WTC11 (cell line): ENCODE results near the gene ZFP36L2. TPM values are rescaled to one million over a fixed set of nuclear protein-coding genes. Genes with fewer than 3 reads are reported as not detected.

ENCODE experiments used
- ATAC-seq: fragments of 200-7000 bp; cut with Tn5 transposase; 2 replicates; pipeline ENCODE4 v1.10.0; 2021; ENCODE audit warnings: mild to moderate bottlenecking, moderate library complexity
- CTCF ChIA-PET: fragments of 300-600 bp; sonication (Branson Sonifier 250); formaldehyde crosslinking; loops from one replicate; lab custom pipeline; 2021; ENCODE audit warnings: antibody characterized with exemption; lab: Charles Lee
- POLR2A ChIA-PET: fragments of 350-600 bp; sonication (Branson Sonifier 250); formaldehyde crosslinking; loops from one replicate; lab custom pipeline; 2021; ENCODE audit warnings: antibody characterized with exemption; lab: Charles Lee
- DNase-seq: peaks from one replicate; pipeline ENCODE4 v3.0.0; 2021; ENCODE audit warnings: low spot score
- H3K27ac Mint-ChIP-seq: 2 replicates; pipeline ENCODE4 v1.8.0; 2021; ENCODE audit warnings: mixed read lengths
- H3K27me3 Mint-ChIP-seq: 2 replicates; pipeline ENCODE4 v1.8.0; 2021; ENCODE audit warnings: low read depth, mild to moderate bottlenecking, moderate library complexity, mixed read lengths
- H3K36me3 Mint-ChIP-seq: 2 replicates; pipeline ENCODE4 v1.8.0; 2021; ENCODE audit warnings: mixed read lengths
- H3K4me1 Mint-ChIP-seq: 2 replicates; pipeline ENCODE4 v1.8.0; 2022; ENCODE audit warnings: mixed read lengths
- H3K4me3 Mint-ChIP-seq: 2 replicates; pipeline ENCODE4 v1.8.0; 2021; ENCODE audit warnings: mild to moderate bottlenecking, moderate library complexity, mixed read lengths
- H3K9me3 Mint-ChIP-seq: 2 replicates; pipeline ENCODE4 v1.8.0; 2021; ENCODE audit warnings: mixed read lengths
- ATF6 ChIP-seq: sonication (generic); formaldehyde crosslinking; IDR thresholded peaks from 2 replicates; pipeline ENCODE4 v1.8.1; 2023; ENCODE audit warnings: mild to moderate bottlenecking, missing genetic modification reagents
- ELF4 ChIP-seq: sonication (generic); formaldehyde crosslinking; IDR thresholded peaks from 2 replicates; pipeline ENCODE4 v1.8.1; 2022; ENCODE audit warnings: low read depth, mild to moderate bottlenecking, moderate library complexity, missing genetic modification reagents
- ESRRA ChIP-seq: sonication (generic); formaldehyde crosslinking; IDR thresholded peaks from 2 replicates; pipeline ENCODE4 v1.8.1; 2022; ENCODE audit warnings: mild to moderate bottlenecking, missing genetic modification reagents, borderline replicate concordance
- GTF2I ChIP-seq: fragments of 250-450 bp; sonication (Bioruptor Pico); conservative IDR thresholded peaks from 2 replicates; pipeline ENCODE4 v1.4.0; 2021; ENCODE audit warnings: mild to moderate bottlenecking
- HMGA2 ChIP-seq: fragments of 250-450 bp; sonication (Bioruptor Pico); IDR thresholded peaks from 2 replicates; pipeline ENCODE4 v1.4.0; 2021; ENCODE audit warnings: mild to moderate bottlenecking, moderate library complexity
- NFATC4 ChIP-seq: fragments of 250-450 bp; sonication (Bioruptor Pico); IDR thresholded peaks from 2 replicates; pipeline ENCODE4 v1.9.0; 2021; ENCODE audit warnings: mild to moderate bottlenecking
- NR2C2 ChIP-seq: sonication (generic); formaldehyde crosslinking; IDR thresholded peaks from 2 replicates; pipeline ENCODE4 v1.8.0; 2022; ENCODE audit warnings: mild to moderate bottlenecking, missing genetic modification reagents
- PRDM15 ChIP-seq: sonication (generic); formaldehyde crosslinking; IDR thresholded peaks from 2 replicates; pipeline ENCODE4 v1.8.0; 2022; ENCODE audit warnings: missing genetic modification reagents
- SMAD3 ChIP-seq: sonication (generic); formaldehyde crosslinking; IDR thresholded peaks from 2 replicates; pipeline ENCODE4 v1.8.0; 2022; ENCODE audit warnings: missing genetic modification reagents, mild to moderate bottlenecking, borderline replicate concordance
- SMAD4 ChIP-seq: sonication (generic); formaldehyde crosslinking; IDR thresholded peaks from 2 replicates; pipeline ENCODE4 v1.8.0; 2022; ENCODE audit warnings: mild to moderate bottlenecking, missing genetic modification reagents
- SOX15 ChIP-seq: fragments of 250-450 bp; sonication (Bioruptor Pico); IDR thresholded peaks from 2 replicates; pipeline ENCODE4 v1.9.0; 2021; ENCODE audit warnings: mild to moderate bottlenecking
- ZNF232 ChIP-seq: sonication (generic); formaldehyde crosslinking; IDR thresholded peaks from 2 replicates; pipeline ENCODE4 v1.8.0; 2022; ENCODE audit warnings: mild to moderate bottlenecking, missing genetic modification reagents
- ZNF263 ChIP-seq: sonication (generic); formaldehyde crosslinking; IDR thresholded peaks from 2 replicates; pipeline ENCODE4 v1.8.1; 2022; ENCODE audit warnings: low read depth, mild to moderate bottlenecking, moderate library complexity, missing genetic modification reagents
- total RNA-seq: library from RNA; stranded (reverse); gene quantifications from 3 replicates; pipeline ENCODE4 v1.2.3, GENCODE V29; 2021
- TF ChIP-seq, protein P1 (sequence below): sonication (generic); formaldehyde crosslinking; IDR thresholded peaks from 2 replicates; pipeline ENCODE4 v1.8.0; 2023; ENCODE audit warnings: missing genetic modification reagents
- TF ChIP-seq, protein P2 (sequence below): sonication (generic); formaldehyde crosslinking; IDR thresholded peaks from 2 replicates; pipeline ENCODE4 v1.8.1; 2023; ENCODE audit warnings: mild to moderate bottlenecking, missing genetic modification reagents
- TF ChIP-seq, protein P3 (sequence below): fragments of 250-450 bp; sonication (Bioruptor Pico); IDR thresholded peaks from 2 replicates; pipeline ENCODE4 v1.9.0; 2021; ENCODE audit warnings: moderate library complexity, mild to moderate bottlenecking, inconsistent platforms, borderline replicate concordance
- TF ChIP-seq, protein P4 (sequence below): sonication (generic); formaldehyde crosslinking; IDR thresholded peaks from 2 replicates; pipeline ENCODE4 v1.8.0; 2022; ENCODE audit warnings: mild to moderate bottlenecking, missing genetic modification reagents

The ZFP36L2 gene
- total RNA-seq, 1 experiment from 2014 or later: 50.4 TPM

- CTCF ChIA-PET: no interaction called here
- POLR2A ChIA-PET: no interaction called here
Observed at GRCh38 chr2:43248621-43249020, 22.2 kb upstream of the ZFP36L2 start.

GRCh38 chr2:43246641-43247040 is 20.2 kb upstream of the ZFP36L2 start:
- peaks cover 11% of the 10 kb centered on the region for H3K4me1 Mint-ChIP-seq
- TF ChIP-seq GTF2I (no peak), ZNF263 (CRISPR knock-in tag) (no peak), ATF6 (no peak), NR2C2 (no peak), SMAD3 (CRISPR knock-in tag) (no peak), ESRRA (CRISPR knock-in tag) (no peak), ELF4 (CRISPR knock-in tag) (no peak), SOX15 (CRISPR knock-in tag) (no peak), ZNF232 (CRISPR knock-in tag) (no peak), NFATC4 (CRISPR knock-in tag) (no peak), PRDM15 (no peak), SMAD4 (CRISPR knock-in tag) (no peak)
- TF ChIP-seq, protein P1, sequence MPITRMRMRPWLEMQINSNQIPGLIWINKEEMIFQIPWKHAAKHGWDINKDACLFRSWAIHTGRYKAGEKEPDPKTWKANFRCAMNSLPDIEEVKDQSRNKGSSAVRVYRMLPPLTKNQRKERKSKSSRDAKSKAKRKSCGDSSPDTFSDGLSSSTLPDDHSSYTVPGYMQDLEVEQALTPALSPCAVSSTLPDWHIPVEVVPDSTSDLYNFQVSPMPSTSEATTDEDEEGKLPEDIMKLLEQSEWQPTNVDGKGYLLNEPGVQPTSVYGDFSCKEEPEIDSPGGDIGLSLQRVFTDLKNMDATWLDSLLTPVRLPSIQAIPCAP (CRISPR knock-in tag): no peak
- TF ChIP-seq, protein P2, sequence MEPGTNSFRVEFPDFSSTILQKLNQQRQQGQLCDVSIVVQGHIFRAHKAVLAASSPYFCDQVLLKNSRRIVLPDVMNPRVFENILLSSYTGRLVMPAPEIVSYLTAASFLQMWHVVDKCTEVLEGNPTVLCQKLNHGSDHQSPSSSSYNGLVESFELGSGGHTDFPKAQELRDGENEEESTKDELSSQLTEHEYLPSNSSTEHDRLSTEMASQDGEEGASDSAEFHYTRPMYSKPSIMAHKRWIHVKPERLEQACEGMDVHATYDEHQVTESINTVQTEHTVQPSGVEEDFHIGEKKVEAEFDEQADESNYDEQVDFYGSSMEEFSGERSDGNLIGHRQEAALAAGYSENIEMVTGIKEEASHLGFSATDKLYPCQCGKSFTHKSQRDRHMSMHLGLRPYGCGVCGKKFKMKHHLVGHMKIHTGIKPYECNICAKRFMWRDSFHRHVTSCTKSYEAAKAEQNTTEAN (CRISPR knock-in tag): no peak
- no peaks in the 10 kb centered on the region for H3K36me3 Mint-ChIP-seq
- CTCF ChIA-PET: interaction anchor here (1.1 kb wide), 1 partner anchor 39 kb away, joined by 3 read pairs; no protein-coding TSS in a partner anchor
- H3K9me3 Mint-ChIP-seq: no peaks in the 10 kb centered on the region; the same call in 1 of the 2 replicates
- POLR2A ChIA-PET: no interaction called here
- no peak overlapping the region for H3K4me3 Mint-ChIP-seq
- no peaks in the 10 kb centered on the region for H3K27me3 Mint-ChIP-seq
- ATAC-seq (peak; percentile 48), DNase-seq (no peak)
- H3K27ac Mint-ChIP-seq: no peak overlapping the region; the same call in 1 of the 2 replicates

More at GRCh38 chr2:43248621-43249020, 22.2 kb upstream of the ZFP36L2 start:
- H3K4me3 Mint-ChIP-seq: no peak overlapping the region
- ATAC-seq (no peak), DNase-seq (no peak)
- peaks cover 7% of the 10 kb centered on the region for H3K4me1 Mint-ChIP-seq
- H3K27ac Mint-ChIP-seq: no peak overlapping the region; the same call in 1 of the 2 replicates
- H3K27me3 Mint-ChIP-seq: no peaks in the 10 kb centered on the region
- no peaks in the 10 kb centered on the region for H3K36me3 Mint-ChIP-seq
- H3K9me3 Mint-ChIP-seq: no peaks in the 10 kb centered on the region; the same call in 1 of the 2 replicates
- TF ChIP-seq, protein P3, sequence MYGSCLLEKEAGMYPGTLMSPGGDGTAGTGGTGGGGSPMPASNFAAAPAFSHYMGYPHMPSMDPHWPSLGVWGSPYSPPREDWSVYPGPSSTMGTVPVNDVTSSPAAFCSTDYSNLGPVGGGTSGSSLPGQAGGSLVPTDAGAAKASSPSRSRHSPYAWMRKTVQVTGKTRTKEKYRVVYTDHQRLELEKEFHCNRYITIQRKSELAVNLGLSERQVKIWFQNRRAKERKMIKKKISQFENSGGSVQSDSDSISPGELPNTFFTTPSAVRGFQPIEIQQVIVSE (CRISPR knock-in tag): no peak
- TF ChIP-seq SMAD4 (CRISPR knock-in tag) (no peak), NR2C2 (no peak), HMGA2 (CRISPR knock-in tag) (no peak)
- TF ChIP-seq, protein P4, sequence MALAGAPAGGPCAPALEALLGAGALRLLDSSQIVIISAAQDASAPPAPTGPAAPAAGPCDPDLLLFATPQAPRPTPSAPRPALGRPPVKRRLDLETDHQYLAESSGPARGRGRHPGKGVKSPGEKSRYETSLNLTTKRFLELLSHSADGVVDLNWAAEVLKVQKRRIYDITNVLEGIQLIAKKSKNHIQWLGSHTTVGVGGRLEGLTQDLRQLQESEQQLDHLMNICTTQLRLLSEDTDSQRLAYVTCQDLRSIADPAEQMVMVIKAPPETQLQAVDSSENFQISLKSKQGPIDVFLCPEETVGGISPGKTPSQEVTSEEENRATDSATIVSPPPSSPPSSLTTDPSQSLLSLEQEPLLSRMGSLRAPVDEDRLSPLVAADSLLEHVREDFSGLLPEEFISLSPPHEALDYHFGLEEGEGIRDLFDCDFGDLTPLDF (CRISPR knock-in tag): no peak
- TF ChIP-seq, all 79 proteins: peak for 0
